Liver (tissue), 9 donors: Measurements from ENCODE around the gene ADGRD1. TPM values are rescaled to one million over a fixed set of nuclear protein-coding genes. Genes with fewer than 3 reads are reported as not detected.
"Not testable (repeated sequence)": the region's sequence is repeated elsewhere in the genome, so short reads cannot be mapped to it uniquely, and the experiment has no call there.

Source experiments
- DNase-seq: peaks from one replicate; pipeline ENCODE4 v3.0.0-alpha.2; 2017; ENCODE audit warnings: low spot score
- H3K27ac ChIP-seq, 2 donors: one replicate each; pipeline ENCODE4 v1.7.0; 2013; ENCODE audit warnings: inconsistent platforms in 2 of 2, low read length in 2 of 2, control low read depth in 1 of 2, low read depth in 1 of 2, mild to moderate bottlenecking in 1 of 2
- H3K27me3 ChIP-seq, 4 donors: one replicate each; pipeline versions ENCODE4 v1.6.1 to v1.7.0; 2013; ENCODE audit warnings: low read length in 3 of 4, inconsistent platforms in 1 of 4, mild to moderate bottlenecking in 1 of 4, moderate library complexity in 1 of 4; ENCODE audit not compliant: control insufficient read depth in 4 of 4, insufficient read depth in 4 of 4
- H3K36me3 ChIP-seq, 4 donors: one replicate each; pipeline versions ENCODE4 v1.6.1 to v1.7.0; 2013; ENCODE audit warnings: low read length in 3 of 4, mild to moderate bottlenecking in 3 of 4, low read depth in 1 of 4, moderate library complexity in 1 of 4; ENCODE audit not compliant: control insufficient read depth in 4 of 4, insufficient read depth in 3 of 4
- H3K4me1 ChIP-seq, 4 donors: one replicate each; pipeline versions ENCODE4 v1.6.1 to v1.7.0; 2013; ENCODE audit warnings: low read length in 3 of 4, mild to moderate bottlenecking in 3 of 4, moderate library complexity in 1 of 4; ENCODE audit not compliant: control insufficient read depth in 4 of 4, insufficient read depth in 4 of 4
- H3K4me3 ChIP-seq, 3 donors: one replicate each; pipeline versions ENCODE4 v1.6.1 to v1.7.0; 2013; ENCODE audit warnings: low read length in 3 of 3, control low read depth in 1 of 3, low read depth in 1 of 3, mild to moderate bottlenecking in 1 of 3
- H3K9ac ChIP-seq, 2 donors: one replicate each; pipeline ENCODE4 v1.7.0; 2013; ENCODE audit warnings: low read length in 2 of 2, mild to moderate bottlenecking in 2 of 2, moderate library complexity in 2 of 2, control low read depth in 1 of 2, low read depth in 1 of 2
- H3K9me3 ChIP-seq, 4 donors: one replicate each; pipeline versions ENCODE4 v1.6.1 to v1.7.0; 2013; ENCODE audit warnings: low read length in 3 of 4; ENCODE audit not compliant: control insufficient read depth in 4 of 4
- ATF3 ChIP-seq: IDR thresholded peaks from 2 replicates; pipeline ENCODE4 v1.6.1; 2016; ENCODE audit warnings: antibody characterized with exemption
- EGR1 ChIP-seq, 2 donors: IDR thresholded peaks; 2 replicates each; pipeline ENCODE4 v1.6.1; 2016 to 2018; ENCODE audit warnings: antibody characterized with exemption in 2 of 2, low read depth in 2 of 2
- FOXA1 ChIP-seq: IDR thresholded peaks from 2 replicates; pipeline ENCODE4 v1.6.1; 2016; ENCODE audit warnings: antibody characterized with exemption
- FOXA2 ChIP-seq: IDR thresholded peaks from 2 replicates; pipeline ENCODE4 v1.6.1; 2016; ENCODE audit warnings: antibody characterized with exemption
- GABPA ChIP-seq, 2 donors: IDR thresholded peaks in 1 of 2; conservative IDR thresholded peaks in 1 of 2; 2 replicates each; pipeline ENCODE4 v1.6.1; 2016; ENCODE audit warnings: antibody characterized with exemption in 2 of 2, mild to moderate bottlenecking in 1 of 2, moderate library complexity in 1 of 2
- HNF4A ChIP-seq, 2 donors: conservative IDR thresholded peaks; 2 replicates each; pipeline ENCODE4 v1.6.1; 2016; ENCODE audit warnings: antibody characterized with exemption in 2 of 2, mild to moderate bottlenecking in 2 of 2
- HNF4G ChIP-seq: IDR thresholded peaks from 2 replicates; pipeline ENCODE4 v1.6.1; 2016; ENCODE audit warnings: antibody characterized with exemption
- JUND ChIP-seq, 2 donors: IDR thresholded peaks; 2 replicates each; pipeline ENCODE4 v1.6.1; 2016; ENCODE audit warnings: antibody characterized with exemption in 2 of 2
- NR2F2 ChIP-seq: IDR thresholded peaks from 2 replicates; pipeline ENCODE4 v1.6.1; 2016; ENCODE audit warnings: antibody characterized with exemption
- RAD21 ChIP-seq, 2 donors: IDR thresholded peaks; 2 replicates each; pipeline ENCODE4 v1.6.1; 2016; ENCODE audit warnings: antibody characterized with exemption in 2 of 2, mild to moderate bottlenecking in 2 of 2
- RXRA ChIP-seq, 2 donors: IDR thresholded peaks; 2 replicates each; pipeline ENCODE4 v1.6.1; 2017 to 2018; ENCODE audit warnings: antibody characterized with exemption in 2 of 2, mild to moderate bottlenecking in 1 of 2
- SP1 ChIP-seq: IDR thresholded peaks from 2 replicates; pipeline ENCODE4 v1.6.1; 2018; ENCODE audit warnings: antibody characterized with exemption, mild to moderate bottlenecking
- YY1 ChIP-seq: IDR thresholded peaks from 2 replicates; pipeline ENCODE4 v1.6.1; 2016; ENCODE audit warnings: antibody characterized with exemption, mild to moderate bottlenecking
- WGBS: extraction: QIAGEN DNeasy Blood & Tissue Kit; methylation state at CpG from one replicate; pipeline ENCODE4 v1.1.7; 2013; 5-methylcytosine and 5-hydroxymethylcytosine counted together
- polyA plus RNA-seq, 2 donors: library from polyadenylated mRNA; stranded (reverse) in 1 of 2; unstranded in 1 of 2; fragments of 200-250 nt in 1 of 2; fragments of >200 nt in 1 of 2; fragmentation: Nextera tagmentation in 1 of 2; extraction: Ambion mirVana in 1 of 2; gene quantifications; one replicate each; pipeline versions ENCODE4 v1.2.1 to v1.2.3, GENCODE V29; 2013 to 2015
- total RNA-seq, 2 donors: library from RNA; depleted of rRNA; stranded (reverse); fragments of >200 nt; gene quantifications; one replicate each; pipeline ENCODE4 v1.2.3, GENCODE V29; 2014
- TF ChIP-seq, protein P1 (sequence below): IDR thresholded peaks from 2 replicates; pipeline ENCODE4 v1.6.1; 2016; ENCODE audit warnings: antibody characterized with exemption
- TF ChIP-seq, protein P2 (sequence below): IDR thresholded peaks from 2 replicates; pipeline ENCODE4 v1.6.1; 2016; ENCODE audit warnings: antibody characterized with exemption
- donor health status: healthy.
- donor health status: healthy.
- donor health status: healthy.
- donor health status: healthy.
- donor health status: healthy.

ADGRD1 gene
- total and polyA plus RNA-seq, 4 donors, result 2.7 to 7.1 (median 4.6) TPM

GRCh38 chr12:130995386-130995969 lies 41.8 kb downstream of the ADGRD1 start:
- not testable (repeated sequence) for H3K4me1 ChIP-seq, H3K27me3 ChIP-seq, H3K4me3 ChIP-seq, H3K27ac ChIP-seq, H3K36me3 ChIP-seq, H3K9ac ChIP-seq, H3K9me3 ChIP-seq, DNase-seq
- WGBS, result 72% methylated on average over 5 of the region's 5 CpGs

DNA sequence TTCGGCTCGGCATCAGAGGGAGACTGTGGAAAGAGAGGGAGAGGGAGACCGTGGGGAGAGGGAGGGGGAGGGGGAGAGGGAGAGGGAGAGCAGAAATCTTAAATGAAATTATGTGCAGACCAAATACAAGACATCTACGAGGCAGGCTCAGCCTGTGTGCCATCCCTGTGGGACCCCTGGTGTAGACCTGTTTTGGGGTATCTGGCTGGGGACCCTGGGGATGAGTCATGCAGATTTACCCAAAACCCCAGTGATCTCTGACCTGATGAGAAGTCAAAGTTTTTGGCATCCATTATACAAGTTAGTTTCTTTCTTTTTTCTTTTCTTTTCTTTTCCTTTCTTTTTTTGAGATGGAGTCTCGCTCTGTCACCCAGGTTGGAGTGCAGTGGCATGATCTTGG lies 44.4 kb downstream of the ADGRD1 start:
- 94% methylated on average over 5 of the region's 5 CpGs for WGBS
- no peaks in the 10 kb centered on the region for H3K9me3 ChIP-seq
- no peak overlapping the region for H3K9ac ChIP-seq
- no peak for DNase-seq
- H3K4me3 ChIP-seq, result no peak overlapping the region
- no peaks in the 10 kb centered on the region for H3K4me1 ChIP-seq
- no peaks in the 10 kb centered on the region for H3K27me3 ChIP-seq
- TF ChIP-seq, protein P1, sequence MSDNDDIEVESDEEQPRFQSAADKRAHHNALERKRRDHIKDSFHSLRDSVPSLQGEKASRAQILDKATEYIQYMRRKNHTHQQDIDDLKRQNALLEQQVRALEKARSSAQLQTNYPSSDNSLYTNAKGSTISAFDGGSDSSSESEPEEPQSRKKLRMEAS, result no peak
- TF ChIP-seq NR2F2, result no peak
- TF ChIP-seq JUND (IDR thresholded peaks at IDR 0.05), result no peak
- TF ChIP-seq FOXA1, result no peak
- no peak for TF ChIP-seq HNF4A (conservative IDR thresholded peaks at IDR 0.05)
- TF ChIP-seq RXRA (IDR thresholded peaks at IDR 0.05), result no peak
- TF ChIP-seq SP1, result no peak
- TF ChIP-seq HNF4G, result no peak
- no peak for TF ChIP-seq RAD21 (IDR thresholded peaks at IDR 0.05)
- TF ChIP-seq FOXA2, result no peak
- no peaks in the 10 kb centered on the region for H3K36me3 ChIP-seq
- no peak overlapping the region for H3K27ac ChIP-seq

GRCh38 chr12:131000000-131000486 lies 46.3 kb downstream of the ADGRD1 start:
- no peak overlapping the region for H3K27ac ChIP-seq

GRCh38 chr12:131001493-131001892 lies 47.8 kb downstream of the ADGRD1 start:
- no peak for TF ChIP-seq ATF3
- no peak for TF ChIP-seq EGR1 (IDR thresholded peaks at IDR 0.05; ENCODE audit: low read depth in 2 of 2)
- no peak for TF ChIP-seq GABPA (IDR thresholded peaks at IDR 0.05 in 1 of 2, conservative IDR thresholded peaks at IDR 0.05 in 1 of 2)
- TF ChIP-seq JUND (IDR thresholded peaks at IDR 0.05), result no peak
- Histone ChIP-seq H3K9me3 (no peaks in the 10 kb centered on the region), H3K4me3 (no peak overlapping the region), H3K4me1 (peaks cover 0 to 2% (median 0%) of the 10 kb centered on the region in 4 donors), H3K27ac (no peak overlapping the region), H3K9ac (no peak overlapping the region), H3K27me3 (no peaks in the 10 kb centered on the region), H3K36me3 (no peaks in the 10 kb centered on the region)
- 93% methylated on average over 1 of the region's 1 CpG for WGBS
- no peak for DNase-seq

More at GRCh38 chr12:131000000-131000486, 46.3 kb downstream of the ADGRD1 start:
- 92% methylated on average over 16 of the region's 16 CpGs for WGBS
- Histone ChIP-seq H3K36me3 (no peaks in the 10 kb centered on the region), H3K9ac (no peak overlapping the region), H3K4me3 (no peak overlapping the region), H3K4me1 (no peaks in the 10 kb centered on the region), H3K27me3 (no peaks in the 10 kb centered on the region), H3K9me3 (no peaks in the 10 kb centered on the region)
- DNase-seq, result no peak
- no peak for TF ChIP-seq RXRA (IDR thresholded peaks at IDR 0.05)
- TF ChIP-seq YY1, result no peak
- TF ChIP-seq, protein P2, sequence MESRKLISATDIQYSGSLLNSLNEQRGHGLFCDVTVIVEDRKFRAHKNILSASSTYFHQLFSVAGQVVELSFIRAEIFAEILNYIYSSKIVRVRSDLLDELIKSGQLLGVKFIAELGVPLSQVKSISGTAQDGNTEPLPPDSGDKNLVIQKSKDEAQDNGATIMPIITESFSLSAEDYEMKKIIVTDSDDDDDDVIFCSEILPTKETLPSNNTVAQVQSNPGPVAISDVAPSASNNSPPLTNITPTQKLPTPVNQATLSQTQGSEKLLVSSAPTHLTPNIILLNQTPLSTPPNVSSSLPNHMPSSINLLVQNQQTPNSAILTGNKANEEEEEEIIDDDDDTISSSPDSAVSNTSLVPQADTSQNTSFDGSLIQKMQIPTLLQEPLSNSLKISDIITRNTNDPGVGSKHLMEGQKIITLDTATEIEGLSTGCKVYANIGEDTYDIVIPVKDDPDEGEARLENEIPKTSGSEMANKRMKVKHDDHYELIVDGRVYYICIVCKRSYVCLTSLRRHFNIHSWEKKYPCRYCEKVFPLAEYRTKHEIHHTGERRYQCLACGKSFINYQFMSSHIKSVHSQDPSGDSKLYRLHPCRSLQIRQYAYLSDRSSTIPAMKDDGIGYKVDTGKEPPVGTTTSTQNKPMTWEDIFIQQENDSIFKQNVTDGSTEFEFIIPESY, result no peak
- no peak for TF ChIP-seq FOXA1
- no peak for TF ChIP-seq GABPA (IDR thresholded peaks at IDR 0.05 in 1 of 2, conservative IDR thresholded peaks at IDR 0.05 in 1 of 2)
